ENCODE results near the gene HDAC1. TPM values are rescaled to one million over a fixed set of nuclear protein-coding genes. Genes with fewer than 3 reads are reported as not detected.

The HDAC1 gene
- total and polyA plus RNA-seq, 10 of the 15 experiments (the other 5 are each of a cell fraction or from before 2014, with no cell fraction given) = 147 to 331 (median 168) TPM

DNA sequence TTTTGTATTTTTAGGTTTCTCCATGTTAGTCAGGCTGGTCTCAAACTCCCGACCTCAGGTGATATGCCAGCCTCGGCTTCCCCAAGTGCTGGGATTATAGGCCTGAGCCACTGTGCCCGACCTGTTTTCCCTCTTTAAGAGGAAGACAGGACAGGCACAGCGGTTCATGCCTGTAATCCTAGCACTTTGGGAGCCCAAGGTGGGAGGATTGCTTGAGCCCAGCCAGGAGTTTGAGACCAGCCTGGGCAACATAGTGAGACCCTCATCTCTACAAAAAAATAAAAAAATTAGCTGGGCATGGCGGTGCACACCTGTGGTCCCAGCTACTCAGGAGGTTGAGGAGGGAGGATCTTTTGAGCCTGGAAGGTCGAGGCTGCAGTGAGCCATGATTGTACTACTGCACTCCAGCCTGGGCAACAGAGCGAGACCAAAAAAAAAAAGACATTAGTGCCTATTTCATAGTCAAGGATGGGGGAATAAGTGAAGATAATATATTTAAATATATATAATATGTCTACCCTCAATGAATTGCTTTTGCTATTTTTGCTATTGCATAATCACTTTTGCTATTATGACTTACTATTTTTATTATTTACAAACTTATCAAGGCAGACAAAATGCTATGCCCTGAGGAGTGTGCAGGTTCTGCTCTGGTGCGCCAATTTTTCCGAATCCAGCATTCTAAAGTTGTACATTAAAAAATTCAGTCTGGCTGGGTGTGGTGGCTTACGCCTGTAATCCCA lies 26.4 kb downstream of the HDAC1 start:
- no peak overlapping the region for H3K4me3 ChIP-seq
- peaks cover 16 to 33% of the 10 kb centered on the region in 2 experiments for H3K36me3 ChIP-seq (ENCODE audit: control insufficient read depth in 2 of 2, insufficient read depth in 2 of 2, low read length in 1 of 2)
- DNase-seq (ENCODE audit: low read depth, low spot score) (no peak), FAIRE-seq (no peak), ATAC-seq (no peak)
- H3K9ac ChIP-seq (ENCODE audit: control insufficient read depth, insufficient read depth, low read length) = no peak overlapping the region
- intact Hi-C loops (cut with micrococcal nuclease; ENCODE audit: unreplicated experiment) = loop anchor here (5.0 kb wide), 2 partner anchors 66 to 116 kb away; partner anchors contain the start of genes CCDC28B and LCK
- no peak overlapping the region for H3K27ac ChIP-seq (ENCODE audit: control insufficient read depth, insufficient read depth)
- no peaks in the 10 kb centered on the region for H3K9me3 ChIP-seq (replicated peaks; ENCODE audit: control insufficient read depth, insufficient read depth, low read length)
- TF ChIP-seq, protein P1, sequence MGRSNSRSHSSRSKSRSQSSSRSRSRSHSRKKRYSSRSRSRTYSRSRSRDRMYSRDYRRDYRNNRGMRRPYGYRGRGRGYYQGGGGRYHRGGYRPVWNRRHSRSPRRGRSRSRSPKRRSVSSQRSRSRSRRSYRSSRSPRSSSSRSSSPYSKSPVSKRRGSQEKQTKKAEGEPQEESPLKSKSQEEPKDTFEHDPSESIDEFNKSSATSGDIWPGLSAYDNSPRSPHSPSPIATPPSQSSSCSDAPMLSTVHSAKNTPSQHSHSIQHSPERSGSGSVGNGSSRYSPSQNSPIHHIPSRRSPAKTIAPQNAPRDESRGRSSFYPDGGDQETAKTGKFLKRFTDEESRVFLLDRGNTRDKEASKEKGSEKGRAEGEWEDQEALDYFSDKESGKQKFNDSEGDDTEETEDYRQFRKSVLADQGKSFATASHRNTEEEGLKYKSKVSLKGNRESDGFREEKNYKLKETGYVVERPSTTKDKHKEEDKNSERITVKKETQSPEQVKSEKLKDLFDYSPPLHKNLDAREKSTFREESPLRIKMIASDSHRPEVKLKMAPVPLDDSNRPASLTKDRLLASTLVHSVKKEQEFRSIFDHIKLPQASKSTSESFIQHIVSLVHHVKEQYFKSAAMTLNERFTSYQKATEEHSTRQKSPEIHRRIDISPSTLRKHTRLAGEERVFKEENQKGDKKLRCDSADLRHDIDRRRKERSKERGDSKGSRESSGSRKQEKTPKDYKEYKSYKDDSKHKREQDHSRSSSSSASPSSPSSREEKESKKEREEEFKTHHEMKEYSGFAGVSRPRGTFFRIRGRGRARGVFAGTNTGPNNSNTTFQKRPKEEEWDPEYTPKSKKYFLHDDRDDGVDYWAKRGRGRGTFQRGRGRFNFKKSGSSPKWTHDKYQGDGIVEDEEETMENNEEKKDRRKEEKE (IDR thresholded peaks at IDR 0.05) = no peak
- TF ChIP-seq MEF2B (IDR thresholded peaks at IDR 0.05; ENCODE audit: partially characterized antibody, poor library complexity, severe bottlenecking) = no peak
- H3K4me1 ChIP-seq (ENCODE audit: control insufficient read depth, insufficient read depth, low read length) = peaks cover 54% of the 10 kb centered on the region
- no TSS peak for BruUV-seq (replicated peaks)
- peaks cover 42% of the 10 kb centered on the region for H3K79me2 ChIP-seq (ENCODE audit: control insufficient read depth, insufficient read depth, low read length)
- RAD21 ChIA-PET (ENCODE audit: unreplicated experiment) = interaction anchor here (1.1 to 4.5 kb wide), 12 partner anchors 11 to 103 kb away, joined by 3 to 49 read pairs (median 8); partner anchors contain the start of genes BSDC1, HDAC1 and MARCKSL1
- H2AFZ ChIP-seq (ENCODE audit: control insufficient read depth, low read depth, low read length) = no peak overlapping the region
- no peak overlapping the region for H3K4me2 ChIP-seq (ENCODE audit: control insufficient read depth, insufficient read depth)
- POLR2A ChIA-PET = interaction anchor here (1.2 to 3.9 kb wide), 5 partner anchors 11 to 68 kb away, joined by 3 to 21 read pairs (median 11); partner anchors contain the start of genes LCK and MARCKSL1
- WGBS (ENCODE audit: insufficient coverage, insufficient replicate concordance, low lambda C conversion rate, missing lambda C conversion rate) = 77% methylated on average over 10 of the region's 10 CpGs
- H4K20me1 ChIP-seq (ENCODE audit: control insufficient read depth, insufficient read depth) = no peaks in the 10 kb centered on the region
- CTCF ChIA-PET = interaction anchor here (0.6 to 6.3 kb wide), 14 partner anchors 10 to 257 kb away, joined by 3 to 99 read pairs (median 6); partner anchors contain the start of genes FAM167B, LCK and MARCKSL1
- no peaks in the 10 kb centered on the region for H3K27me3 ChIP-seq (replicated peaks in 1 of 2; ENCODE audit: control insufficient read depth in 2 of 2, insufficient read depth in 2 of 2, low read length in 1 of 2)
- SMC1A ChIA-PET (ENCODE audit: uncharacterized antibody, unreplicated experiment) = interaction anchor here (1.2 to 9.7 kb wide), 11 partner anchors 13 to 102 kb away, joined by 3 to 124 read pairs (median 6); partner anchors contain the start of genes FAM167B and LCK
- in situ Hi-C loops (cut with MboI) = no loop called here

Measured in GM12878 (cell line).